ACHN (cell line): ENCODE data around the gene HDAC3.

Source experiments
- DNase-seq: peaks from one replicate; pipeline ENCODE4 v3.0.0-alpha.2; 2015
- in situ Hi-C: cut with HindIII; loops from 2 replicates; pipeline ENCODE4 v1.10.0; 2017; ENCODE audit warnings: low sequenced_read_pairs, low pct_ligation_motif_present, low pct_unique_long_range_greater_than_20kb

HDAC3 gene

DNA sequence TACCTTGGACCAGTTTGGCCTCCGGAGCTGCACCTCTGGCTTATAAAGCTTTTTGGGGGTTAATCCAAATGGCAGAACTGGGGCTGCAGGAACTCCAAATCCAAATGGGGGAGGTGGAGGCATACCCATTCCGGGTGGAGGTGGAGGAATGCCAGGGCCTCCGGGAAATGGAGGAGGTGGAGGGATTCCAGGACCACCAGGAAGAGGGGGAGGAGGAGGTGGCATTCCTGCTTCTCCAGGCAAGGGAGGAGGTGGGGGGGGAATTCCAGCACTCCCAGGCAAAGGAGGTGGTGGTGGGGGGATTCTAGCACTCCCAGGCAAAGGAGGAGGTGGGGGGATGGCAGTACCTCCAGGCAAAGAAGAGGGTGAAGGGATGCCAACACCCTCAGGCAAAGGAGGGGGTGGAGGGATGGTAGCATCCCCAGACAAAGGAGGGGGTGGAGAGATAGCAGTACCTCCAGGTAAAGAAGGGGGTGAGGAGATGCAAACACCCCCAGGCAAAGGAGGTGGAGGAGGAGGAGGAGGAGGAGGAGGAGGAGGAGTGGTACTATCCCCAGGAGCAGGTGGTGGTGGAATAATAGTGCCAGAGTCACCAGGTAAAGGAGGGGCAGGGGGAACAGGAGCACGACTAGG, 63.0 kb downstream of the HDAC3 start:
- no peak for DNase-seq
- in situ Hi-C loops: no loop called here
